ENCODE measurements around the gene IFNGR1. TPM values are rescaled to one million over a fixed set of nuclear protein-coding genes. Genes with fewer than 3 reads are reported as not detected.

IFNGR1 gene
- total and polyA plus RNA-seq, 4 donors = 60.4 to 136 (median 92.4) TPM

DNA sequence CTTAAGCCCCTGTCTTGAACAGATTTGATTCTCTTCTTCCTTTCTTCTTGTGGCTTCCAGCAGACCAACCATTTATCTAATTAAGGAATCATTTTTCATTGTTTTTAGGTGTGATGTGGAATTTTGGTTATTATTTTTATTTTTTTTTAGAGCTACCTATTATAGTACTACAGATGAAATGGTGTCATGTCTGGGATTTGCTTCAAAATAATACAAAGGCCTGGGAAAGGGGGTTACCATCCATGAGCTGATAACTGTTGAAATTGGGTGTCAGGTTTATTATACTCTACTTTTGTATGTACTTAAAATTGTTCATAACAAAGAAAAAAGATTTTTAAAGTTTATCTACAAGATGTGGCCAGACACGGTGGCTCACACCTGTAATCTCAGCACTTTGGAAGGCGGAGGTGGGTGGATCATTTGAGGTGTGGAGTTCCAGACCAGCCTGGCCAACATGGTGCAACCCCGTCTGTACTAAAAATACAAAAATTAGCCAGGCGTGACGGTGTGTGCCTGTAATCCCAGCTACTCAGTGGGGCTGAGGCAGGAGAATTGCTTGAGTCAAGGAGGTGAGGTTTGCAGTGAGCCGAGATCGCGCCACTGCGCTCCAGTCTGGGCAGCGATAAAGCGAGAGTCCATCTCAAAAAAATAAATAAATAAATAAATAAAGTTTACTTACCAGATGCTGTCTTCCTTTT, 46.3 kb downstream of the IFNGR1 start:
- Histone ChIP-seq H3K4me1 (ENCODE audit: control insufficient read depth, insufficient read depth, low read length) (no peaks in the 10 kb centered on the region), H3K27ac (ENCODE audit: low read depth, low read length) (no peak overlapping the region), H3K9me3 (ENCODE audit: control insufficient read depth, insufficient read depth, low read length) (no peaks in the 10 kb centered on the region), H3K36me3 (ENCODE audit: control insufficient read depth, insufficient read depth, low read length) (no peaks in the 10 kb centered on the region), H3K4me3 (ENCODE audit: low read depth, low read length) (no peak overlapping the region), H3K27me3 (ENCODE audit: control insufficient read depth, insufficient read depth, low read length) (no peaks in the 10 kb centered on the region)
- WGBS (ENCODE audit: insufficient coverage) = 95% methylated on average over 5 of the region's 11 CpGs
- no peak for DNase-seq (ENCODE audit: low read depth in 4 of 6, low spot score in 6 of 6)

DNA sequence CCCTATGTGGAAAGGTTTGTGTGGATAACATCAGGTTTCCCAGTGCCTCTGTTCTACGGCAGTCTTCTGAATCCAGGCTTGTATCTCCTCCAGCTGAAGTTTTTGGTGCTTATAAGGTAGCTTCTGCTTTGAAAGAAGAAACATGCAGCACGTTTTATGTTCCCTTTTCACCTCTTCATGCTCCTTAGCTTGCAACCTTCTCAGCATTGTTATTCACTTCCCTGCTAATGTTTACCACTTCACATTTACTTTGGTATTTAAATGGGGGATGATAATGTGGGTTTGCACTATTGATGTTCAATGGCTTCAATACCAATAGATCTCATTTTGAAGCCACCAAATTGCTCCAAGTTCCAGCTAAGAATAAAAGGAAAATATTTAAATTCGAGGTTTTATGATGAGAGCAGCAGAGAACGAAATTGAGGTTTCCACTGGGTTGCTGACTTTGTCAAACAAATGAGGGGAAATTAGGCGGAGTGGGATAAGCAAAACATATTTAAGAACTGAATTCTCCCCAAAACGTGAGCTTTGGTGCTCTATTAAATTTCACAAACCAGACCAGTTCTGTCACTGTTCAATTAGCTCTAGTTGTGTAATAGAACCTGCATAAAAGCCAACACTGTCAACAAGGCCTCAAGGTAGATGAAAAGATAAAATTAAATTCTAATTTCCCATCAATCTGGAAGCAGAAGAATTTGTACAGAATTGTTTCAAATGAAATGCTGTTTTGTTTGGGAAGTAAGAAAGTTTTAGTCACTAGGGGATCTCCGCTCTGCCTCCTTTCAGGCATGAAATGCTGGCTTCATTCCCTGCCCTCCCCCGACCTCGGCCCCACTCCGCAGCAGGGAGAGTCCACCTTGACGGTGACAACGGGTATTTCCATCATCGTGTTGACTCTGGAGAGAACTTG, 47.1 kb downstream of the IFNGR1 start:
- H3K9me3 ChIP-seq (ENCODE audit: control insufficient read depth, insufficient read depth, low read length) = no peaks in the 10 kb centered on the region
- 67% methylated on average over 6 of the region's 13 CpGs for WGBS (ENCODE audit: insufficient coverage)

DNA sequence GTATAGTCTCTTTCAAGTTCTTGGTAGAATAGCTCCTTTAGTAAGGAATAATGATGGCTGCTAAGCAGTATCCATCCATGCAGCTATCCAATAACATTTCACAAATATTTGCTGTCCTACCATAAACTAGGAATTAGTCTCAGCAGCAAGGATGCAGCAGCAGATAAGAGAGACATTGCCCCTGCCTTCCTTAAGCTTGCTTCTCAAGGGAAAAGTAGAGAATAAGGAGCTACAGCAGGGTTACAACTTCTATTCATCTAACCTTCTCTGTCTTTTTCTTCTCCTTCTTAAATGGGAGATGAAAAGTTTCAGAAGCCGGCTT, 48.2 kb downstream of the IFNGR1 start:
- no peak overlapping the region for H3K27ac ChIP-seq (ENCODE audit: low read depth, low read length)
- H3K27me3 ChIP-seq (ENCODE audit: control insufficient read depth, insufficient read depth, low read length) = no peaks in the 10 kb centered on the region
- no peak overlapping the region for H3K4me3 ChIP-seq (ENCODE audit: low read depth, low read length)
- no CpG with 5 or more reads among the region's 1 CpG for WGBS (ENCODE audit: insufficient coverage)
- DNase-seq (ENCODE audit: low read depth in 4 of 6, low spot score in 6 of 6) = no peak
- H3K9me3 ChIP-seq (ENCODE audit: control insufficient read depth, insufficient read depth, low read length) = no peaks in the 10 kb centered on the region
- H3K36me3 ChIP-seq (ENCODE audit: control insufficient read depth, insufficient read depth, low read length) = no peaks in the 10 kb centered on the region
- H3K4me1 ChIP-seq (ENCODE audit: control insufficient read depth, insufficient read depth, low read length) = no peaks in the 10 kb centered on the region

More for the DNA sequence above, 47.1 kb downstream of the IFNGR1 start:
- DNase-seq (ENCODE audit: low read depth in 4 of 6, low spot score in 6 of 6) = no peak
- Histone ChIP-seq H3K4me1 (ENCODE audit: control insufficient read depth, insufficient read depth, low read length) (no peaks in the 10 kb centered on the region), H3K27me3 (ENCODE audit: control insufficient read depth, insufficient read depth, low read length) (no peaks in the 10 kb centered on the region), H3K36me3 (ENCODE audit: control insufficient read depth, insufficient read depth, low read length) (no peaks in the 10 kb centered on the region), H3K27ac (ENCODE audit: low read depth, low read length) (no peak overlapping the region), H3K4me3 (ENCODE audit: low read depth, low read length) (no peak overlapping the region)

DNA sequence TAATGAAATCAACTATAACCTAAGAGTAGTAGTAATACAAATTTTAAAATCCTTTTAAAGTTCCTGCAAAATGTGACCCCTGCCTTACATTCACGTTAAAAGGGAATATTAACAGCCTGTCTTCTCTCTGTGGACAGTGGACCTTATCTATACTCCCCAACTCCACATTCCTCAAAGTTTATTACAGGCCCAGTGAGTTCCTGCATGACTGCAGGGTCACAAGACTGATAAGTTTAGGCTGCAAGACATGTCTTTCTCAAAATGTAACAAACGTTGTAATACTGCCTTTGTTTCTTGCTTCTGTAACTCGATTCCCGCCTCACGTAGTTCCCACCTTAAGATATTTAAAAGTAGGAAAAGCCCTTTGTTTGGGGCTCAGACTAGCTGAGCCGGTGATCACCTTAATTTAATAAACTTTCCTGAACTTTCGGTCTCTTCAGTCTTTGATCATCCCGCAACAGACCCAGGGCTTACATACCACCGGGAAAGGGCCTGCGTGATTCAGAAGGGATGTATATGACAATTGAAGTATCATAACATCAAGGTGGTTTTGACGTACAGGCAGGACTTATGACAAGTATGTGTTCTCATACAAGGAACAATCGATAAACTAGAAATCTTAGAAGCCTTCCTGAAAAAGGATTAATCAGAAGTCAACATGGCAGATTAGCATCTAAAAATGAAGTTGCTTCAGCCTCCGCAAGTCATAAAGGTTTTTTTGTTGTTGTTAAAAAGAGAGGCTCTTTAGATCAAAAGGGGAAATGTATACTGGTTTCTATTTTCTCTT, 48.7 kb downstream of the IFNGR1 start:
- Histone ChIP-seq H3K4me3 (ENCODE audit: low read depth, low read length) (no peak overlapping the region), H3K9me3 (ENCODE audit: control insufficient read depth, insufficient read depth, low read length) (no peaks in the 10 kb centered on the region), H3K27me3 (ENCODE audit: control insufficient read depth, insufficient read depth, low read length) (no peaks in the 10 kb centered on the region), H3K4me1 (ENCODE audit: control insufficient read depth, insufficient read depth, low read length) (no peaks in the 10 kb centered on the region), H3K27ac (ENCODE audit: low read depth, low read length) (no peak overlapping the region), H3K36me3 (ENCODE audit: control insufficient read depth, insufficient read depth, low read length) (no peaks in the 10 kb centered on the region)
- no peak for DNase-seq (ENCODE audit: low read depth in 4 of 6, low spot score in 6 of 6)
- WGBS (ENCODE audit: insufficient coverage) = 94% methylated on average over 11 of the region's 13 CpGs

DNA sequence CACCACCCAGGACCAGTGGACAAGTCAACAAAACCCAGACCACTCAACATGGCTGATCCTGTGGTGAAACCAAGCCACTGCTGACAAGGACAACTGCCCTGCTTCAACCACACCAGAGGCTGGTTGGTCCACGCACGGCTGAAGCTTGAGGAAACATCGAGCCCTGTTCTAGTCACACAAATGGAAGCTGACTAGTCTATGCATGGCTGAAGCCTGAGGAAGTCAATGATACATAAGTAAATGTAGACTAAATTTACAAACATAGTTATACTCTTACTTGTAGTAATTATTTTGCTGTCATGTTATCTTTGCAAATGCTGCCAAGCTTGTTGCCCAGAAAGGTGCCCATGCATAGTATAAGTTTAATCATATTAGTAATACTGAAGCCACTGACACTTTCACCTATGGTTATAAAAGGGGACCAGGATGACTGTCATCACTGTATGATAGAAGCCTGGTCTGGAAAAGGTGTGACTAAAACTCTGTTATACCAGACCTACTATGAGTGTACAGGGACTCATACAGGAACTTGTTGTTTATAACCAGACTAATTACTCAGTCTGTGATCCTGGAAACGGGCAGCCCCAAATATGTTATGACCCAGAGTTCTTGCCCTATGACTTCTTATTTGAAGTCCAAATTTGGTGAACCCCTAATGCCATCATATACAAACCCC, 51.3 kb downstream of the IFNGR1 start:
- no peak overlapping the region for H3K4me3 ChIP-seq (ENCODE audit: low read depth, low read length)
- WGBS (ENCODE audit: insufficient coverage) = 100% methylated on average over 1 of the region's 4 CpGs
- no peak for DNase-seq (ENCODE audit: low read depth in 4 of 6, low spot score in 6 of 6)
- no peak overlapping the region for H3K27ac ChIP-seq (ENCODE audit: low read depth, low read length)
- H3K27me3 ChIP-seq (ENCODE audit: control insufficient read depth, insufficient read depth, low read length) = no peaks in the 10 kb centered on the region
- H3K9me3 ChIP-seq (ENCODE audit: control insufficient read depth, insufficient read depth, low read length) = no peaks in the 10 kb centered on the region
- no peaks in the 10 kb centered on the region for H3K36me3 ChIP-seq (ENCODE audit: control insufficient read depth, insufficient read depth, low read length)
- no peaks in the 10 kb centered on the region for H3K4me1 ChIP-seq (ENCODE audit: control insufficient read depth, insufficient read depth, low read length)

DNA sequence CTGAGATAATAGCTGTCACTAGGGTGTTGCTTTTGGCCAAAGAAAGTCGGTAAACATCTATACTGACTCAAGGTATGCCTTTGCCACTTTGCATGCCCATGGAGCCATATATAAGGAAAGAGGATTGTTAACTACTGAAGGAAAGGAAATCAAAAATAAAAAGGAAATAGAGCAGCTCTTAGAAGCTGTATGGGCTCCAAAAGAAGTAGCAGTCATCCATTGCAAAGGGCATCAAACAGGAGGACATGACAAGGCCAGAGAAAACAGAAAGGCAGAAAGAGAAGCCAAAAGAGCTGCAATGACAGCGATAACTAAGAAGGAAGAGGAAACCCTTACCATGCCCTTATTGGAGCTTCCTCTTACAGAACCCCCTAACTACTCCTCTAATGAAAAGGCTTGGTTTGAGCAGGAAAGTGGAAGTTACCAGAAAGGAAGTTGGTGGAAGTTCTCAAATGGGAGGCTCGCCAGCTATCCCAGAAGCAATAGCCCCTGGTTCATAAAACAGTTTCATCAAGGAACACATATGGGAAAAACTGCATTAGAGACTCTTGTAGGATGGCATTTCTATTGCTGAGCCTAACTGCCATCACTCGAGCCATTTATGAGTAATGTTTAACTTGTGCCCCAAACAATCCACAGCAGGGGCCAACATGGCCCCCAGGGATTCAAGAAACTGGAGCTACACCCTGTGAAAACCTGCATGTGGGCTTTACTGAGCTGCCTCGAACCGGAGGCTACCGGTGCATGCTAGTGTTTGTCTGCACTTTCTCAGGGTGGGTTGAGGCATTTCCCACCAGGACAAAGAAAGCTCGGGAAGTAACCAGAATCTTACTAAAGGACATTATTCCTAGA, 52.7 kb downstream of the IFNGR1 start:
- Histone ChIP-seq H3K4me3 (ENCODE audit: low read depth, low read length) (no peak overlapping the region), H3K27ac (ENCODE audit: low read depth, low read length) (no peak overlapping the region), H3K36me3 (ENCODE audit: control insufficient read depth, insufficient read depth, low read length) (no peaks in the 10 kb centered on the region), H3K4me1 (ENCODE audit: control insufficient read depth, insufficient read depth, low read length) (no peaks in the 10 kb centered on the region), H3K27me3 (ENCODE audit: control insufficient read depth, insufficient read depth, low read length) (no peaks in the 10 kb centered on the region), H3K9me3 (ENCODE audit: control insufficient read depth, insufficient read depth, low read length) (no peaks in the 10 kb centered on the region)
- 85% methylated on average over 4 of the region's 8 CpGs for WGBS (ENCODE audit: insufficient coverage)
- no peak for DNase-seq (ENCODE audit: low read depth in 4 of 6, low spot score in 6 of 6)

DNA sequence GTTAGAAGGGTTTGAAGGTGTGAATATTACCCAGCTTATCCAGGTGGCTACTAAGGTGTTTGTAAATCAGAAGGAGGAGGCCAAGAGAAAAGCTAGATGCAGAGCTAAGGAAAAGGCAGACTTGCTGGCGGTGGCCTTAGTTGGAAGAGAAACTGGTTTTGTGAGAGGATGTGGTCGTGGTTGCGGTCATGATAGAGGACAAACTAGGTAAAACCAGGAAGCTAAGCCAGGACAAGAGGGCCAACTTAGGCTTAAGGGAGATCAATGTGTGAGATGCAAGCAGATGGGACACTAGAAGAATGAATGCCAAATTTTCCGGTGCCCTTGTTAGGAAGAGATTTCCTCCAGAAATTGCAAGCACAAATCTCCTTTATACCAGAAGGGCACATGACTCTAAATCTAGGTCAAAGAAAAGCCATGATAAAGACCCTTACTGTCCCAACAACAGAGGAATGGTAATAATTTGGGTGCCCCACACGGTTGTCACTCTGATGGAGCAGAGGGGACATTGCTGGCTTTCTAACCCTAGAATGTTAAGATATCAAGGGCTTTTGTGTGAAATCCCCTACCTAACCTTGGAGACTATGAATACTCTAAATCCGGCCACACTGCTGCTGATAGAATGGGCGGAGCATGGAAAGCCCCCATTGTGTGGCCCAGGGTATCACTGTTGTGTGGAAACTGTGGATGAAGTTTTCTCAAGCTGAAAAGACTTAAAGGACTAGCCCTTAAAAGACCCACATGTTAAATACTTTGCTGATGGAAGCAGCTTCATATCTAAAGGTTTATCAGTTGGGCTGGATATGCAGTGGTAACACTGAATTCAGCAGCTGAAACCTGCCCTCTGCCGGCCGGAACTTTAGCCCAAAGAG, 53.6 kb downstream of the IFNGR1 start:
- Histone ChIP-seq H3K27ac (ENCODE audit: low read depth, low read length) (no peak overlapping the region), H3K9me3 (ENCODE audit: control insufficient read depth, insufficient read depth, low read length) (no peaks in the 10 kb centered on the region), H3K4me3 (ENCODE audit: low read depth, low read length) (no peak overlapping the region), H3K4me1 (ENCODE audit: control insufficient read depth, insufficient read depth, low read length) (no peaks in the 10 kb centered on the region), H3K27me3 (ENCODE audit: control insufficient read depth, insufficient read depth, low read length) (no peaks in the 10 kb centered on the region), H3K36me3 (ENCODE audit: control insufficient read depth, insufficient read depth, low read length) (no peaks in the 10 kb centered on the region)
- 94% methylated on average over 5 of the region's 9 CpGs for WGBS (ENCODE audit: insufficient coverage)
- no peak for DNase-seq (ENCODE audit: low read depth in 4 of 6, low spot score in 6 of 6)

DNA sequence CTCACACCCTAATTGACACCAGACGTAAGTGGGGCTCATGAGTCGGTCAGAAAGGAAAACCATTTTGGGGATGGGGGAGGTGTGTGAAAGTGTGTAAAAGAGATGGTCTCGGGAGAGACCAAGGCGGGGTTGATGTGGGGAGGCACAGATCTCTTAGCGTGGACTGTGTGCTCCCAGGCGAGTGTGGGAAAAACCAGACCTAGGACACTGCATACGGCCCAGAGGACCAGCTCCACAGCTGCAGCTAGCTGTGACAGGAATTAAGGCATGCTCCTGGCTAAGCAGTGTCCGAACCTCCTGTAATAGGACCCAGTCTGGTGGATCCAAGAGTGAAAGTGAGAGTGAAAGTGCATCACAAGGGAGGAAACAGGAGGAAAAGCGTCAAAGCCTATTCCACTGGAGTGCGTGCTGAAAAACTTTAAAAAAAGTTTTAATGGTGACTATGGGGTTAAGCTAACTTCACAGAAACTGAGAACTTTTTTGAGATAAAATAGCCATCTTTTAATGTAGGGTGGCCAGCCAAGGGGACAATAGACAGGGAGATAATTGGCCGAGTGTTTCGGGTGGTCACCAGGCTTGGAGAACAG, 55.4 kb downstream of the IFNGR1 start:
- H3K27ac ChIP-seq (ENCODE audit: low read depth, low read length) = no peak overlapping the region
- no peaks in the 10 kb centered on the region for H3K27me3 ChIP-seq (ENCODE audit: control insufficient read depth, insufficient read depth, low read length)
- no peak overlapping the region for H3K4me3 ChIP-seq (ENCODE audit: low read depth, low read length)
- no peaks in the 10 kb centered on the region for H3K36me3 ChIP-seq (ENCODE audit: control insufficient read depth, insufficient read depth, low read length)
- no peaks in the 10 kb centered on the region for H3K9me3 ChIP-seq (ENCODE audit: control insufficient read depth, insufficient read depth, low read length)
- DNase-seq (ENCODE audit: low read depth in 4 of 6, low spot score in 6 of 6) = no peak
- WGBS (ENCODE audit: insufficient coverage) = 97% methylated on average over 10 of the region's 12 CpGs
- H3K4me1 ChIP-seq (ENCODE audit: control insufficient read depth, insufficient read depth, low read length) = no peaks in the 10 kb centered on the region
